OCI-LY1 (cell line): ENCODE measurements around the gene PACSIN2.

Experiments used
- H2AFZ ChIP-seq: fragments of 200-600 bp; sonication (generic), shearing (Covaris generic); 2 replicates; pipeline ENCODE4 v1.6.0; 2014; ENCODE audit warnings: antibody characterized with exemption, mild to moderate bottlenecking, low read length
- H3F3A ChIP-seq: fragments of 200-600 bp; sonication (generic), shearing (Covaris generic); 2 replicates; pipeline ENCODE4 v1.6.0; 2014; ENCODE audit warnings: mild to moderate bottlenecking, antibody characterized with exemption, low read length, moderate library complexity; ENCODE audit not compliant: insufficient read depth
- H3K27ac ChIP-seq: fragments of 200-600 bp; sonication (generic); 2 replicates; pipeline ENCODE4 v1.5.1; 2014; ENCODE audit warnings: low read length, mixed run types, mild to moderate bottlenecking, low read depth; ENCODE audit not compliant: poor library complexity, severe bottlenecking
- H3K27me3 ChIP-seq: fragments of 200-600 bp; sonication (generic); 2 replicates; pipeline ENCODE4 v1.6.0; 2014; ENCODE audit warnings: antibody characterized with exemption, mild to moderate bottlenecking, low read length, moderate library complexity; ENCODE audit not compliant: insufficient read depth
- H3K36me3 ChIP-seq: fragments of 200-600 bp; sonication (generic); 2 replicates; pipeline ENCODE4 v1.6.1; 2014; ENCODE audit warnings: mild to moderate bottlenecking, antibody characterized with exemption, low read length, moderate library complexity, mixed read lengths; ENCODE audit not compliant: insufficient read depth
- H3K4me1 ChIP-seq: fragments of 200-600 bp; sonication (generic); 2 replicates; pipeline ENCODE4 v1.5.1; 2014; ENCODE audit warnings: mild to moderate bottlenecking, low read length, moderate library complexity; ENCODE audit not compliant: insufficient read depth, severe bottlenecking
- H3K4me2 ChIP-seq: fragments of 200-600 bp; sonication (generic), shearing (Covaris generic); 2 replicates; pipeline ENCODE4 v1.6.1; 2014; ENCODE audit warnings: low read length
- H3K4me3 ChIP-seq: fragments of 200-600 bp; sonication (generic); 2 replicates; pipeline ENCODE4 v1.5.1; 2014; ENCODE audit warnings: low read length, low read depth, mild to moderate bottlenecking, mixed read lengths; ENCODE audit not compliant: poor library complexity, severe bottlenecking
- H3K79me2 ChIP-seq: fragments of 200-600 bp; shearing (Covaris generic); 2 replicates; pipeline ENCODE4 v1.6.1; 2016; ENCODE audit warnings: mixed run types, low read length, mixed read lengths; ENCODE audit not compliant: insufficient read depth
- H3K9ac ChIP-seq: fragments of 200-600 bp; sonication (generic), shearing (Covaris generic); 2 replicates; pipeline ENCODE4 v1.6.1; 2014; ENCODE audit warnings: mild to moderate bottlenecking, low read length, mixed read lengths
- H3K9me2 ChIP-seq: fragments of 200-600 bp; sonication (generic), shearing (Covaris generic); 2 replicates; pipeline ENCODE4 v1.6.1; 2014; ENCODE audit warnings: low read depth, mild to moderate bottlenecking, low read length, mixed read lengths
- H3K9me3 ChIP-seq: fragments of 200-600 bp; shearing (Covaris generic); 2 replicates; pipeline ENCODE4 v1.6.1; 2014; ENCODE audit warnings: low read length, mixed read lengths
- H4K20me1 ChIP-seq: fragments of 200-600 bp; sonication (generic), shearing (Covaris generic); 2 replicates; pipeline ENCODE4 v1.6.0; 2016; ENCODE audit warnings: mild to moderate bottlenecking, low read length; ENCODE audit not compliant: insufficient read depth
- EZH2 ChIP-seq: fragments of 200-600 bp; sonication (generic), shearing (Covaris generic); IDR thresholded peaks from 2 replicates; pipeline ENCODE4 v1.8.0; 2017; ENCODE audit warnings: borderline replicate concordance, mixed run types, mild to moderate bottlenecking, antibody characterized with exemption, low read length, moderate library complexity, mixed read lengths
- TF ChIP-seq, protein P1 (sequence below): fragments of 200-600 bp; sonication (generic), shearing (Covaris generic); IDR thresholded peaks from 2 replicates; pipeline ENCODE4 v1.5.1; 2017; ENCODE audit warnings: mild to moderate bottlenecking, antibody characterized with exemption, low read length, moderate library complexity, mixed read lengths

Gene PACSIN2

DNA sequence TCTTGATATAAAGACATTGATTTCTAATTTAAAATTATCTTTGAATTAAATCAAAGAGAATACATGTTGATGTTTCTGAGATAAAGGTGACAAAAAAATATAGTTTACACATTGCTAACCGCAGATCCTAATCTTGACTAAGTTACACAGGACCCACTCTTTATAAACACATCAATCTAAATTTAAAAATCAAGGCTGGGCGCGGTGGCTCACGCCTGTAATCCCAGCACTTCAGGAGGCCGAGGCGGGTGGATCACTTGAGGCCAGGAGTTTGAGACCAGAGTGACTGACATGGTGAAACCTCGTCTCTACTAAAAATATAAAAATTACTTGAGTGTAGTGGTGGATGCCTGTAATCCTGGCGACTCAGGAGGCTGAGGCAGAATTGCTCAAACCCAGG is 159.7 kb downstream of the PACSIN2 start:
- no peaks in the 10 kb centered on the region for H3K79me2 ChIP-seq
- no peaks in the 10 kb centered on the region for H3K9me3 ChIP-seq
- TF ChIP-seq, protein P1, sequence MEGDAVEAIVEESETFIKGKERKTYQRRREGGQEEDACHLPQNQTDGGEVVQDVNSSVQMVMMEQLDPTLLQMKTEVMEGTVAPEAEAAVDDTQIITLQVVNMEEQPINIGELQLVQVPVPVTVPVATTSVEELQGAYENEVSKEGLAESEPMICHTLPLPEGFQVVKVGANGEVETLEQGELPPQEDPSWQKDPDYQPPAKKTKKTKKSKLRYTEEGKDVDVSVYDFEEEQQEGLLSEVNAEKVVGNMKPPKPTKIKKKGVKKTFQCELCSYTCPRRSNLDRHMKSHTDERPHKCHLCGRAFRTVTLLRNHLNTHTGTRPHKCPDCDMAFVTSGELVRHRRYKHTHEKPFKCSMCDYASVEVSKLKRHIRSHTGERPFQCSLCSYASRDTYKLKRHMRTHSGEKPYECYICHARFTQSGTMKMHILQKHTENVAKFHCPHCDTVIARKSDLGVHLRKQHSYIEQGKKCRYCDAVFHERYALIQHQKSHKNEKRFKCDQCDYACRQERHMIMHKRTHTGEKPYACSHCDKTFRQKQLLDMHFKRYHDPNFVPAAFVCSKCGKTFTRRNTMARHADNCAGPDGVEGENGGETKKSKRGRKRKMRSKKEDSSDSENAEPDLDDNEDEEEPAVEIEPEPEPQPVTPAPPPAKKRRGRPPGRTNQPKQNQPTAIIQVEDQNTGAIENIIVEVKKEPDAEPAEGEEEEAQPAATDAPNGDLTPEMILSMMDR = no peak
- no peak for TF ChIP-seq EZH2
- H2AFZ ChIP-seq = no peak overlapping the region
- no peaks in the 10 kb centered on the region; the same call in 1 of the 2 replicates for H3K36me3 ChIP-seq
- peaks cover 7% of the 10 kb centered on the region for H3K4me1 ChIP-seq
- no peaks in the 10 kb centered on the region for H3K9me2 ChIP-seq
- H3F3A ChIP-seq = no peaks in the 10 kb centered on the region
- H3K4me2 ChIP-seq = no peak overlapping the region
- peaks cover 15% of the 10 kb centered on the region; the same call in 1 of the 2 replicates for H3K27me3 ChIP-seq
- no peaks in the 10 kb centered on the region for H4K20me1 ChIP-seq
- H3K9ac ChIP-seq = no peak overlapping the region
- no peak overlapping the region for H3K4me3 ChIP-seq
- H3K27ac ChIP-seq = no peak overlapping the region

DNA sequence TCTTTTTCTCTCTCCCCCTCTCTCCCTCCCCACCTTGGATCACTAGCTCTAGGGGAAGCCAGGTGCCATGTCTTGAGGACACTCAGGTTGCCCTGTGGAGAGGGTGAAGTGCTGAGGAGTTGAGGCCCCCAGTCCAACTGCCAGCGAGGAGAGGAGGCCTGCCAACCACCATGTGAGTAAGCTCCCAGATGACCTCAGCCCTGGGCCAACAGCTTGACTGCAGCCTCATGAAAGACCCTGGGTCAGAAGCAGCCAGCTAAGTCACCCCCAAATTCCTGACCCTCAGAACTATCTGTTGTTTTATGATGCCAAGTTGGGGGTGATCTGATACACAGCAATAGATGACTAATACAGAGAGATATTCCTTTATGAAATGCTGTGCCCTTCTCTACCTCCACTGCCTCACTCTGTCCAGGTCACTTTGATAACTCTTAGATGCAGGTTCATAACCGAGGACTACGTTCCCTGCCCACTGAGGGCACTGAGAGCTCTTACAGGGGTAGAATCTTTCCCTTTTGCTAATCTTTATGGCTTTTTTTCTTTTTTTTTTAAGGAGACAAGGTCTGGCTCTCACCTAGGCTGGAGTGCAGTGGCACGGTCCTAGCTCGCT is 165.9 kb downstream of the PACSIN2 start:
- no peaks in the 10 kb centered on the region for H3K4me1 ChIP-seq
- no peaks in the 10 kb centered on the region for H3K79me2 ChIP-seq

DNA sequence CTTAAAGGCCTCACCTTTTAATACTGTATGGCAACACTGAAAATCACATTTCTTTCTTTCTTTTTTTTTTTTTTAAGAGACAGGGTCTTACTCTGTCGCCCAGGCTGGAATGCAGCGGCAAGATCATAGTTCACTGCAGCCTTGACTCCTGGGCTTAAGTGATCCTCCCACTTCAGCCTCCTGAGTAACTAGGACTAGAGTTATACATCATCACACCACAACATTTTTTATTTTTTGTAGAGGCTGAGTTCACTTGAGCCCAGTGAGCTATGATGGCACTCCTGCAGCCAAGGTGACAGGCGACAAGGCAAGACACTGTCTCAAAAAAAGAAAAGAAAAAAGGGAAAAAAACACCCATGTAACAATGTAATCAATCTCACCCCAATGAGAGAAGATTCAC is 167.8 kb downstream of the PACSIN2 start:
- no peak overlapping the region for H3K27ac ChIP-seq
- no peak overlapping the region for H2AFZ ChIP-seq
- H3K9ac ChIP-seq = no peak overlapping the region
- H3K27me3 ChIP-seq = no peaks in the 10 kb centered on the region
- H3K9me3 ChIP-seq = no peaks in the 10 kb centered on the region
- H3F3A ChIP-seq = no peaks in the 10 kb centered on the region
- no peak overlapping the region for H3K4me2 ChIP-seq
- H3K79me2 ChIP-seq = no peaks in the 10 kb centered on the region
- H3K9me2 ChIP-seq = no peaks in the 10 kb centered on the region
- H3K4me3 ChIP-seq = no peak overlapping the region
- no peaks in the 10 kb centered on the region for H3K4me1 ChIP-seq
- no peaks in the 10 kb centered on the region for H4K20me1 ChIP-seq
- H3K36me3 ChIP-seq = no peaks in the 10 kb centered on the region; the same call in 1 of the 2 replicates
- no peak for TF ChIP-seq EZH2
- TF ChIP-seq, protein P1 = no peak

More for the DNA sequence above, 165.9 kb downstream of the PACSIN2 start:
- no peaks in the 10 kb centered on the region for H4K20me1 ChIP-seq
- TF ChIP-seq, protein P1 = no peak
- no peak for TF ChIP-seq EZH2
- H3F3A ChIP-seq = no peaks in the 10 kb centered on the region
- no peaks in the 10 kb centered on the region for H3K9me2 ChIP-seq
- peaks cover 2% of the 10 kb centered on the region; the same call in 1 of the 2 replicates for H3K27me3 ChIP-seq
- H3K9ac ChIP-seq = no peak overlapping the region
- H2AFZ ChIP-seq = no peak overlapping the region
- H3K9me3 ChIP-seq = no peaks in the 10 kb centered on the region
- no peaks in the 10 kb centered on the region; the same call in 1 of the 2 replicates for H3K36me3 ChIP-seq
- H3K4me3 ChIP-seq = no peak overlapping the region
- H3K27ac ChIP-seq = no peak overlapping the region
- no peak overlapping the region for H3K4me2 ChIP-seq
